WTC11 (cell line): ENCODE results near the gene P4HTM. TPM values are rescaled to one million over a fixed set of nuclear protein-coding genes. Genes with fewer than 3 reads are reported as not detected.
A peak's percentile ranks its signal among the peaks of the same experiment; 100 is the strongest.

Experiments
- ATAC-seq: fragments of 200-7000 bp; cut with Tn5 transposase; 2 replicates; pipeline ENCODE4 v1.10.0; 2021; ENCODE audit warnings: mild to moderate bottlenecking, moderate library complexity
- CTCF ChIA-PET: fragments of 300-600 bp; sonication (Branson Sonifier 250); formaldehyde crosslinking; loops from one replicate; lab custom pipeline; 2021; ENCODE audit warnings: antibody characterized with exemption; lab: Charles Lee
- POLR2A ChIA-PET: fragments of 350-600 bp; sonication (Branson Sonifier 250); formaldehyde crosslinking; loops from one replicate; lab custom pipeline; 2021; ENCODE audit warnings: antibody characterized with exemption; lab: Charles Lee
- DNase-seq: peaks from one replicate; pipeline ENCODE4 v3.0.0; 2021; ENCODE audit warnings: low spot score
- H3K27ac Mint-ChIP-seq: 2 replicates; pipeline ENCODE4 v1.8.0; 2021; ENCODE audit warnings: mixed read lengths
- H3K27me3 Mint-ChIP-seq: 2 replicates; pipeline ENCODE4 v1.8.0; 2021; ENCODE audit warnings: low read depth, mild to moderate bottlenecking, moderate library complexity, mixed read lengths
- H3K36me3 Mint-ChIP-seq: 2 replicates; pipeline ENCODE4 v1.8.0; 2021; ENCODE audit warnings: mixed read lengths
- H3K4me1 Mint-ChIP-seq: 2 replicates; pipeline ENCODE4 v1.8.0; 2022; ENCODE audit warnings: mixed read lengths
- H3K4me3 Mint-ChIP-seq: 2 replicates; pipeline ENCODE4 v1.8.0; 2021; ENCODE audit warnings: mild to moderate bottlenecking, moderate library complexity, mixed read lengths
- H3K9me3 Mint-ChIP-seq: 2 replicates; pipeline ENCODE4 v1.8.0; 2021; ENCODE audit warnings: mixed read lengths
- AFF4 ChIP-seq: sonication (generic); formaldehyde crosslinking; IDR thresholded peaks from 2 replicates; pipeline ENCODE4 v1.8.1; 2023; ENCODE audit warnings: mild to moderate bottlenecking, missing genetic modification reagents, borderline replicate concordance
- ARID4B ChIP-seq: sonication (generic); formaldehyde crosslinking; IDR thresholded peaks from 2 replicates; pipeline ENCODE4 v1.8.0; 2023; ENCODE audit warnings: missing genetic modification reagents, mild to moderate bottlenecking, borderline replicate concordance
- ATF6 ChIP-seq: sonication (generic); formaldehyde crosslinking; IDR thresholded peaks from 2 replicates; pipeline ENCODE4 v1.8.1; 2023; ENCODE audit warnings: mild to moderate bottlenecking, missing genetic modification reagents
- CREM ChIP-seq: sonication (generic); formaldehyde crosslinking; IDR thresholded peaks from 2 replicates; pipeline ENCODE4 v1.8.1; 2022; ENCODE audit warnings: mild to moderate bottlenecking, missing genetic modification reagents, moderate library complexity
- FOXP4 ChIP-seq: sonication (generic); formaldehyde crosslinking; IDR thresholded peaks from 2 replicates; pipeline ENCODE4 v1.8.0; 2022; ENCODE audit warnings: mild to moderate bottlenecking, missing genetic modification reagents
- HMGXB4 ChIP-seq: sonication (generic); formaldehyde crosslinking; IDR thresholded peaks from 2 replicates; pipeline ENCODE4 v1.8.1; 2023; ENCODE audit warnings: mild to moderate bottlenecking, moderate library complexity, missing genetic modification reagents
- IRF2 ChIP-seq: sonication (generic); formaldehyde crosslinking; IDR thresholded peaks from 2 replicates; pipeline ENCODE4 v1.8.0; 2022; ENCODE audit warnings: low read depth, missing genetic modification reagents, borderline replicate concordance
- NFYB ChIP-seq: sonication (generic); formaldehyde crosslinking; conservative IDR thresholded peaks from 2 replicates; pipeline ENCODE4 v1.8.0; 2022; ENCODE audit warnings: low read depth, missing genetic modification reagents
- SMAD4 ChIP-seq: sonication (generic); formaldehyde crosslinking; IDR thresholded peaks from 2 replicates; pipeline ENCODE4 v1.8.0; 2022; ENCODE audit warnings: mild to moderate bottlenecking, missing genetic modification reagents
- SP1 ChIP-seq: sonication (generic); formaldehyde crosslinking; conservative IDR thresholded peaks from 2 replicates; pipeline ENCODE4 v1.8.1; 2022; ENCODE audit warnings: missing genetic modification reagents
- USF2 ChIP-seq: sonication (generic); formaldehyde crosslinking; IDR thresholded peaks from 2 replicates; pipeline ENCODE4 v1.8.1; 2023; ENCODE audit warnings: mild to moderate bottlenecking, missing genetic modification reagents, moderate library complexity
- ZNF396 ChIP-seq: fragments of 250-450 bp; sonication (Bioruptor Pico); IDR thresholded peaks from 2 replicates; pipeline ENCODE4 v1.8.0; 2021; ENCODE audit warnings: mild to moderate bottlenecking, moderate library complexity, borderline replicate concordance
- ZNF425 ChIP-seq: fragments of 250-450 bp; sonication (Bioruptor Pico); conservative IDR thresholded peaks from 2 replicates; pipeline ENCODE4 v1.9.0; 2021; ENCODE audit warnings: mild to moderate bottlenecking
- ZNF671 ChIP-seq: fragments of 250-450 bp; sonication (Bioruptor Pico); IDR thresholded peaks from 2 replicates; pipeline ENCODE4 v1.8.0; 2021; ENCODE audit warnings: mild to moderate bottlenecking
- total RNA-seq: library from RNA; stranded (reverse); gene quantifications from 3 replicates; pipeline ENCODE4 v1.2.3, GENCODE V29; 2021

P4HTM gene
- total RNA-seq, 1 experiment from 2014 or later: 21.9 TPM

- peak; percentile 12; the same call in 1 of the 2 replicates for TF ChIP-seq USF2 (CRISPR knock-in tag)
Measured at GRCh38 chr3:49021213-49021812, 31.3 kb downstream of the P4HTM start (continued).

- Mint-ChIP-seq H3K36me3 (peaks cover 47% of the 10 kb centered on the region), H3K9me3 (no peaks in the 10 kb centered on the region), H3K4me1 (peaks cover 29% of the 10 kb centered on the region), H3K27me3 (no peaks in the 10 kb centered on the region), H3K4me3 (peak within 1 kb of the TSS; percentile 92), H3K27ac (peak within 1 kb of the TSS; percentile 98)
- POLR2A ChIA-PET: interaction anchor here (0.6 to 4.3 kb wide), 13 partner anchors 9 to 518 kb away, joined by 3 to 81 read pairs (median 5); partner anchors contain the start of genes CELSR3, IP6K2, P4HTM and QARS1
- CTCF ChIA-PET: interaction anchor here (0.6 to 8.2 kb wide), 28 partner anchors 9 to 586 kb away, joined by 3 to 124 read pairs (median 4); partner anchors contain the start of genes IP6K2, KLHDC8B, NCKIPSD and NICN1
- DNase-seq (peak; percentile 97), ATAC-seq (peak; percentile 71)
- TF ChIP-seq IRF2 (CRISPR knock-in tag) (no peak), AFF4 (CRISPR knock-in tag) (0 out of 2 replicates have a peak, but pooled peaks have one; percentile 65), CREM (CRISPR knock-in tag) (peak; percentile 84; the same call in 1 of the 2 replicates), NFYB (0 out of 2 replicates have a peak, but pooled peaks have one; percentile 38), ZNF425 (no peak), ZNF396 (CRISPR knock-in tag) (no peak), ATF6 (CRISPR knock-in tag) (no peak), ARID4B (CRISPR knock-in tag) (peak; percentile 74), SP1 (CRISPR knock-in tag) (peak; percentile 76; the same call in 1 of the 2 replicates), SMAD4 (CRISPR knock-in tag) (0 out of 2 replicates have a peak, but pooled peaks have one; percentile 2), ZNF671 (CRISPR knock-in tag) (no peak), HMGXB4 (peak; percentile 98), FOXP4 (no peak)
Measured at GRCh38 chr3:49021813-49022687, 32.0 kb downstream of the P4HTM start, which contains the start of gene NDUFAF3. Gene NDUFAF3 (plus strand): TSS chr3:49022121. CDS start chr3:49022145, 24 bp downstream.
